ENCODE data around the gene USP13.

USP13 gene

GRCh38 chr3:179671747-179672242 is 19.0 kb downstream of the USP13 start:
- no peak overlapping the region for H3K4me3 ChIP-seq (IDR thresholded peaks at IDR 0.05; ENCODE audit: insufficient read depth, low read depth, low read length)
- no peaks in the 10 kb centered on the region for H3K27me3 ChIP-seq (ENCODE audit: insufficient read depth, low read depth)
- H3K79me2 ChIP-seq (ENCODE audit: insufficient read depth, low read depth) = peaks cover 47% of the 10 kb centered on the region; the same call in 1 of the 2 replicates
- H3K4me2 ChIP-seq = no peak overlapping the region
- TF ChIP-seq, protein P1, sequence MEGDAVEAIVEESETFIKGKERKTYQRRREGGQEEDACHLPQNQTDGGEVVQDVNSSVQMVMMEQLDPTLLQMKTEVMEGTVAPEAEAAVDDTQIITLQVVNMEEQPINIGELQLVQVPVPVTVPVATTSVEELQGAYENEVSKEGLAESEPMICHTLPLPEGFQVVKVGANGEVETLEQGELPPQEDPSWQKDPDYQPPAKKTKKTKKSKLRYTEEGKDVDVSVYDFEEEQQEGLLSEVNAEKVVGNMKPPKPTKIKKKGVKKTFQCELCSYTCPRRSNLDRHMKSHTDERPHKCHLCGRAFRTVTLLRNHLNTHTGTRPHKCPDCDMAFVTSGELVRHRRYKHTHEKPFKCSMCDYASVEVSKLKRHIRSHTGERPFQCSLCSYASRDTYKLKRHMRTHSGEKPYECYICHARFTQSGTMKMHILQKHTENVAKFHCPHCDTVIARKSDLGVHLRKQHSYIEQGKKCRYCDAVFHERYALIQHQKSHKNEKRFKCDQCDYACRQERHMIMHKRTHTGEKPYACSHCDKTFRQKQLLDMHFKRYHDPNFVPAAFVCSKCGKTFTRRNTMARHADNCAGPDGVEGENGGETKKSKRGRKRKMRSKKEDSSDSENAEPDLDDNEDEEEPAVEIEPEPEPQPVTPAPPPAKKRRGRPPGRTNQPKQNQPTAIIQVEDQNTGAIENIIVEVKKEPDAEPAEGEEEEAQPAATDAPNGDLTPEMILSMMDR (conservative IDR thresholded peaks at IDR 0.05; ENCODE audit: low read depth, low read length) = no peak
- H3K4me1 ChIP-seq (ENCODE audit: low read depth, poor library complexity, severe bottlenecking) = no peaks in the 10 kb centered on the region
- no peak overlapping the region for H2AFZ ChIP-seq (ENCODE audit: low read depth)
- no peaks in the 10 kb centered on the region; the same call in 1 of the 2 replicates for H4K20me1 ChIP-seq (ENCODE audit: insufficient read depth)
- no peak overlapping the region for H3K27ac ChIP-seq
- no peaks in the 10 kb centered on the region for H3K36me3 ChIP-seq (ENCODE audit: insufficient read depth)
- no peak overlapping the region for H3K9ac ChIP-seq

- no peak overlapping the region for H3K4me3 ChIP-seq (IDR thresholded peaks at IDR 0.05; ENCODE audit: insufficient read depth, low read depth, low read length)
- no peak overlapping the region for H3K4me2 ChIP-seq
- H3K27me3 ChIP-seq (ENCODE audit: insufficient read depth, low read depth) = no peaks in the 10 kb centered on the region
- no peak overlapping the region for H2AFZ ChIP-seq (ENCODE audit: low read depth)
- no peaks in the 10 kb centered on the region for H3K4me1 ChIP-seq (ENCODE audit: low read depth, poor library complexity, severe bottlenecking)
- H3K36me3 ChIP-seq (ENCODE audit: insufficient read depth) = no peaks in the 10 kb centered on the region
- no peak overlapping the region for H3K27ac ChIP-seq
- peaks cover 2% of the 10 kb centered on the region; the same call in 1 of the 2 replicates for H4K20me1 ChIP-seq (ENCODE audit: insufficient read depth)
- TF ChIP-seq, protein P1 (conservative IDR thresholded peaks at IDR 0.05; ENCODE audit: low read depth, low read length) = no peak
- H3K79me2 ChIP-seq (ENCODE audit: insufficient read depth, low read depth) = peaks cover 55% of the 10 kb centered on the region; the same call in 1 of the 2 replicates
- no peak overlapping the region for H3K9ac ChIP-seq
These were observed 20.1 kb downstream of the USP13 start for GRCh38 chr3:179672918-179673317.

GRCh38 chr3:179673523-179673922 is 20.7 kb downstream of the USP13 start:
- TF ChIP-seq, protein P1 (conservative IDR thresholded peaks at IDR 0.05; ENCODE audit: low read depth, low read length) = no peak
- no peak overlapping the region for H2AFZ ChIP-seq (ENCODE audit: low read depth)
- H3K27ac ChIP-seq = no peak overlapping the region
- no peak overlapping the region for H3K4me2 ChIP-seq
- peaks cover 61% of the 10 kb centered on the region for H3K79me2 ChIP-seq (ENCODE audit: insufficient read depth, low read depth)
- H3K9ac ChIP-seq = no peak overlapping the region
- peaks cover 8% of the 10 kb centered on the region; the same call in 1 of the 2 replicates for H4K20me1 ChIP-seq (ENCODE audit: insufficient read depth)
- H3K4me1 ChIP-seq (ENCODE audit: low read depth, poor library complexity, severe bottlenecking) = no peaks in the 10 kb centered on the region
- no peak overlapping the region for H3K4me3 ChIP-seq (IDR thresholded peaks at IDR 0.05; ENCODE audit: insufficient read depth, low read depth, low read length)
- no peaks in the 10 kb centered on the region for H3K27me3 ChIP-seq (ENCODE audit: insufficient read depth, low read depth)
- H3K36me3 ChIP-seq (ENCODE audit: insufficient read depth) = no peaks in the 10 kb centered on the region

GRCh38 chr3:179676081-179676480 is 23.2 kb downstream of the USP13 start:
- no peaks in the 10 kb centered on the region for H3K4me1 ChIP-seq (ENCODE audit: low read depth, poor library complexity, severe bottlenecking)
- H3K9ac ChIP-seq = no peak overlapping the region
- peaks cover 65% of the 10 kb centered on the region for H3K79me2 ChIP-seq (ENCODE audit: insufficient read depth, low read depth)
- no peaks in the 10 kb centered on the region for H3K36me3 ChIP-seq (ENCODE audit: insufficient read depth)
- TF ChIP-seq, protein P1 (conservative IDR thresholded peaks at IDR 0.05; ENCODE audit: low read depth, low read length) = no peak
- H3K4me2 ChIP-seq = no peak overlapping the region
- H3K27me3 ChIP-seq (ENCODE audit: insufficient read depth, low read depth) = no peaks in the 10 kb centered on the region
- peaks cover 13% of the 10 kb centered on the region for H4K20me1 ChIP-seq (ENCODE audit: insufficient read depth)
- H2AFZ ChIP-seq (ENCODE audit: low read depth) = no peak overlapping the region
- H3K27ac ChIP-seq = no peak overlapping the region
- no peak overlapping the region for H3K4me3 ChIP-seq (IDR thresholded peaks at IDR 0.05; ENCODE audit: insufficient read depth, low read depth, low read length)
